ENCODE results near the gene IL15. TPM values are rescaled to one million over a fixed set of nuclear protein-coding genes. Genes with fewer than 3 reads are reported as not detected.
"Not testable (repeated sequence)": the region's sequence is repeated elsewhere in the genome, so short reads cannot be mapped to it uniquely, and the experiment has no call there.

The IL15 gene
- polyA plus RNA-seq, 3 donors, result 0.61 to 8.7 (median 4.3) TPM

- H3K27ac ChIP-seq (ENCODE audit: low read depth, low read length), result no peak overlapping the region
- WGBS, 3 donors, result 92 to 94% (median 94%) methylated on average over 4 of the region's 4 CpGs
These were observed 95.1 kb downstream of the IL15 start for GRCh38 chr4:141731481-141731880.

- no peak overlapping the region for H3K27ac ChIP-seq (ENCODE audit: low read depth, low read length)
These were observed 103.3 kb downstream of the IL15 start for GRCh38 chr4:141739636-141740035.

- WGBS, 3 donors, result 54 to 74% (median 58%) methylated on average over 1 of the region's 1 CpG
These were observed 109.6 kb downstream of the IL15 start for GRCh38 chr4:141746026-141746425.

GRCh38 chr4:141751806-141752205 is 115.4 kb downstream of the IL15 start:
- H3K27ac ChIP-seq (ENCODE audit: low read depth, low read length), result not testable (repeated sequence)
- WGBS, 3 donors, result 77 to 91% (median 86%) methylated on average over 3 of the region's 3 CpGs

More at GRCh38 chr4:141746026-141746425, 109.6 kb downstream of the IL15 start:
- no peak overlapping the region for H3K27ac ChIP-seq (ENCODE audit: low read depth, low read length)

GRCh38 chr4:141757287-141757686 is 120.9 kb downstream of the IL15 start:
- WGBS, 3 donors, result 64 to 73% (median 70%) methylated on average over 2 of the region's 2 CpGs
- H3K27ac ChIP-seq (ENCODE audit: low read depth, low read length), result no peak overlapping the region

GRCh38 chr4:141759796-141760425 is 123.5 kb downstream of the IL15 start:
- H3K27ac ChIP-seq (ENCODE audit: low read depth, low read length), result no peak overlapping the region
- 8 to 24% (median 22%) methylated on average over 1 of the region's 1 CpG for WGBS, 3 donors

- no peak overlapping the region for H3K27ac ChIP-seq (ENCODE audit: low read depth, low read length)
- 69 to 85% (median 75%) methylated on average over 2 of the region's 2 CpGs for WGBS, 3 donors
These were observed 125.5 kb downstream of the IL15 start for GRCh38 chr4:141761926-141762325.

GRCh38 chr4:141763374-141763773 is 127.0 kb downstream of the IL15 start:
- no peak overlapping the region for H3K27ac ChIP-seq (ENCODE audit: low read depth, low read length)
- 60 to 71% (median 61%) methylated on average over 2 of the region's 2 CpGs for WGBS, 3 donors

- 42 to 49% (median 48%) methylated on average over 4 of the region's 4 CpGs for WGBS, 3 donors
- H3K27ac ChIP-seq (ENCODE audit: low read depth, low read length), result no peak overlapping the region
These were observed 132.6 kb downstream of the IL15 start for GRCh38 chr4:141768954-141769353.

GRCh38 chr4:141771889-141772830 is 135.8 kb downstream of the IL15 start:
- WGBS, 3 donors, result 37 to 64% (median 64%) methylated on average over 10 of the region's 10 CpGs
- H3K27ac ChIP-seq (ENCODE audit: low read depth, low read length), result no peak overlapping the region

- WGBS, 3 donors, result 80 to 98% (median 93%) methylated on average over 2 of the region's 2 CpGs
- no peak overlapping the region for H3K27ac ChIP-seq (ENCODE audit: low read depth, low read length)
These were observed 136.5 kb downstream of the IL15 start for GRCh38 chr4:141772838-141773237.

GRCh38 chr4:141782205-141782604 is 145.8 kb downstream of the IL15 start:
- no peak overlapping the region for H3K27ac ChIP-seq (ENCODE audit: low read depth, low read length)
